ENCODE data around the gene OXTR. TPM values are rescaled to one million over a fixed set of nuclear protein-coding genes. Genes with fewer than 3 reads are reported as not detected.
A peak's percentile ranks its signal among the peaks of the same experiment; 100 is the strongest.

OXTR gene
- total and polyA plus RNA-seq, 2 experiments from 2014 or later = 5.5 to 9.3 TPM

GRCh38 chr3:8741581-8742261 lies 27.7 kb downstream of the OXTR start:
- Histone ChIP-seq H3K79me2 (replicated peaks; ENCODE audit: insufficient read depth) (no peaks in the 10 kb centered on the region), H3F3A (replicated peaks; ENCODE audit: low read depth) (no peaks in the 10 kb centered on the region), H2AFZ (no peak overlapping the region), H3K9me2 (ENCODE audit: insufficient read depth) (no peaks in the 10 kb centered on the region), H3K4me3 (peak overlapping the region; percentile 41), H3K4me2 (peak overlapping the region; percentile 70), H3K36me3 (ENCODE audit: insufficient read depth) (no peaks in the 10 kb centered on the region), H4K20me1 (replicated peaks; ENCODE audit: insufficient read depth) (no peaks in the 10 kb centered on the region), H3K27me3 (ENCODE audit: insufficient read depth) (no peaks in the 10 kb centered on the region), H3K4me1 (ENCODE audit: insufficient read depth) (peaks cover 25% of the 10 kb centered on the region), H3K27ac (ENCODE audit: low read depth) (no peak overlapping the region)
- Mint-ChIP-seq H3K9me3 (no peaks in the 10 kb centered on the region), H3K36me3 (ENCODE audit: low read depth) (no peaks in the 10 kb centered on the region), H3K4me1 (peaks cover 31% of the 10 kb centered on the region), H3K4me3 (peak overlapping the region; percentile 55), H3K27me3 (ENCODE audit: insufficient read depth, low read depth, poor library complexity) (peaks cover 13% of the 10 kb centered on the region), H3K27ac (peak overlapping the region; percentile 25; the same call in 1 of the 2 replicates)
- ATAC-seq = peak; percentile 89
- DNase-seq (ENCODE audit: low spot score) = peak; percentile 85
- TF ChIP-seq, protein P1, sequence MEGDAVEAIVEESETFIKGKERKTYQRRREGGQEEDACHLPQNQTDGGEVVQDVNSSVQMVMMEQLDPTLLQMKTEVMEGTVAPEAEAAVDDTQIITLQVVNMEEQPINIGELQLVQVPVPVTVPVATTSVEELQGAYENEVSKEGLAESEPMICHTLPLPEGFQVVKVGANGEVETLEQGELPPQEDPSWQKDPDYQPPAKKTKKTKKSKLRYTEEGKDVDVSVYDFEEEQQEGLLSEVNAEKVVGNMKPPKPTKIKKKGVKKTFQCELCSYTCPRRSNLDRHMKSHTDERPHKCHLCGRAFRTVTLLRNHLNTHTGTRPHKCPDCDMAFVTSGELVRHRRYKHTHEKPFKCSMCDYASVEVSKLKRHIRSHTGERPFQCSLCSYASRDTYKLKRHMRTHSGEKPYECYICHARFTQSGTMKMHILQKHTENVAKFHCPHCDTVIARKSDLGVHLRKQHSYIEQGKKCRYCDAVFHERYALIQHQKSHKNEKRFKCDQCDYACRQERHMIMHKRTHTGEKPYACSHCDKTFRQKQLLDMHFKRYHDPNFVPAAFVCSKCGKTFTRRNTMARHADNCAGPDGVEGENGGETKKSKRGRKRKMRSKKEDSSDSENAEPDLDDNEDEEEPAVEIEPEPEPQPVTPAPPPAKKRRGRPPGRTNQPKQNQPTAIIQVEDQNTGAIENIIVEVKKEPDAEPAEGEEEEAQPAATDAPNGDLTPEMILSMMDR (conservative IDR thresholded peaks at IDR 0.05; ENCODE audit: low read depth in 2 of 2) = no peak
- no peak for TF ChIP-seq EZH2phosphoT487 (IDR thresholded peaks at IDR 0.05; ENCODE audit: unreplicated experiment)
- TF ChIP-seq JUNB (IDR thresholded peaks at IDR 0.05; ENCODE audit: unreplicated experiment) = no peak
- no peak for TF ChIP-seq ZNF331 (CRISPR knock-in tag; IDR thresholded peaks at IDR 0.05; ENCODE audit: low read depth)
- TF ChIP-seq CREB1 (CRISPR knock-in tag; IDR thresholded peaks at IDR 0.05; ENCODE audit: low read depth) = no peak
- TF ChIP-seq, protein P2, sequence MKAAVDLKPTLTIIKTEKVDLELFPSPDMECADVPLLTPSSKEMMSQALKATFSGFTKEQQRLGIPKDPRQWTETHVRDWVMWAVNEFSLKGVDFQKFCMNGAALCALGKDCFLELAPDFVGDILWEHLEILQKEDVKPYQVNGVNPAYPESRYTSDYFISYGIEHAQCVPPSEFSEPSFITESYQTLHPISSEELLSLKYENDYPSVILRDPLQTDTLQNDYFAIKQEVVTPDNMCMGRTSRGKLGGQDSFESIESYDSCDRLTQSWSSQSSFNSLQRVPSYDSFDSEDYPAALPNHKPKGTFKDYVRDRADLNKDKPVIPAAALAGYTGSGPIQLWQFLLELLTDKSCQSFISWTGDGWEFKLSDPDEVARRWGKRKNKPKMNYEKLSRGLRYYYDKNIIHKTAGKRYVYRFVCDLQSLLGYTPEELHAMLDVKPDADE (IDR thresholded peaks at IDR 0.05) = no peak
- no peak for TF ChIP-seq POLR2AphosphoS5 (IDR thresholded peaks at IDR 0.05; ENCODE audit: low read depth)
- TF ChIP-seq, protein P3, sequence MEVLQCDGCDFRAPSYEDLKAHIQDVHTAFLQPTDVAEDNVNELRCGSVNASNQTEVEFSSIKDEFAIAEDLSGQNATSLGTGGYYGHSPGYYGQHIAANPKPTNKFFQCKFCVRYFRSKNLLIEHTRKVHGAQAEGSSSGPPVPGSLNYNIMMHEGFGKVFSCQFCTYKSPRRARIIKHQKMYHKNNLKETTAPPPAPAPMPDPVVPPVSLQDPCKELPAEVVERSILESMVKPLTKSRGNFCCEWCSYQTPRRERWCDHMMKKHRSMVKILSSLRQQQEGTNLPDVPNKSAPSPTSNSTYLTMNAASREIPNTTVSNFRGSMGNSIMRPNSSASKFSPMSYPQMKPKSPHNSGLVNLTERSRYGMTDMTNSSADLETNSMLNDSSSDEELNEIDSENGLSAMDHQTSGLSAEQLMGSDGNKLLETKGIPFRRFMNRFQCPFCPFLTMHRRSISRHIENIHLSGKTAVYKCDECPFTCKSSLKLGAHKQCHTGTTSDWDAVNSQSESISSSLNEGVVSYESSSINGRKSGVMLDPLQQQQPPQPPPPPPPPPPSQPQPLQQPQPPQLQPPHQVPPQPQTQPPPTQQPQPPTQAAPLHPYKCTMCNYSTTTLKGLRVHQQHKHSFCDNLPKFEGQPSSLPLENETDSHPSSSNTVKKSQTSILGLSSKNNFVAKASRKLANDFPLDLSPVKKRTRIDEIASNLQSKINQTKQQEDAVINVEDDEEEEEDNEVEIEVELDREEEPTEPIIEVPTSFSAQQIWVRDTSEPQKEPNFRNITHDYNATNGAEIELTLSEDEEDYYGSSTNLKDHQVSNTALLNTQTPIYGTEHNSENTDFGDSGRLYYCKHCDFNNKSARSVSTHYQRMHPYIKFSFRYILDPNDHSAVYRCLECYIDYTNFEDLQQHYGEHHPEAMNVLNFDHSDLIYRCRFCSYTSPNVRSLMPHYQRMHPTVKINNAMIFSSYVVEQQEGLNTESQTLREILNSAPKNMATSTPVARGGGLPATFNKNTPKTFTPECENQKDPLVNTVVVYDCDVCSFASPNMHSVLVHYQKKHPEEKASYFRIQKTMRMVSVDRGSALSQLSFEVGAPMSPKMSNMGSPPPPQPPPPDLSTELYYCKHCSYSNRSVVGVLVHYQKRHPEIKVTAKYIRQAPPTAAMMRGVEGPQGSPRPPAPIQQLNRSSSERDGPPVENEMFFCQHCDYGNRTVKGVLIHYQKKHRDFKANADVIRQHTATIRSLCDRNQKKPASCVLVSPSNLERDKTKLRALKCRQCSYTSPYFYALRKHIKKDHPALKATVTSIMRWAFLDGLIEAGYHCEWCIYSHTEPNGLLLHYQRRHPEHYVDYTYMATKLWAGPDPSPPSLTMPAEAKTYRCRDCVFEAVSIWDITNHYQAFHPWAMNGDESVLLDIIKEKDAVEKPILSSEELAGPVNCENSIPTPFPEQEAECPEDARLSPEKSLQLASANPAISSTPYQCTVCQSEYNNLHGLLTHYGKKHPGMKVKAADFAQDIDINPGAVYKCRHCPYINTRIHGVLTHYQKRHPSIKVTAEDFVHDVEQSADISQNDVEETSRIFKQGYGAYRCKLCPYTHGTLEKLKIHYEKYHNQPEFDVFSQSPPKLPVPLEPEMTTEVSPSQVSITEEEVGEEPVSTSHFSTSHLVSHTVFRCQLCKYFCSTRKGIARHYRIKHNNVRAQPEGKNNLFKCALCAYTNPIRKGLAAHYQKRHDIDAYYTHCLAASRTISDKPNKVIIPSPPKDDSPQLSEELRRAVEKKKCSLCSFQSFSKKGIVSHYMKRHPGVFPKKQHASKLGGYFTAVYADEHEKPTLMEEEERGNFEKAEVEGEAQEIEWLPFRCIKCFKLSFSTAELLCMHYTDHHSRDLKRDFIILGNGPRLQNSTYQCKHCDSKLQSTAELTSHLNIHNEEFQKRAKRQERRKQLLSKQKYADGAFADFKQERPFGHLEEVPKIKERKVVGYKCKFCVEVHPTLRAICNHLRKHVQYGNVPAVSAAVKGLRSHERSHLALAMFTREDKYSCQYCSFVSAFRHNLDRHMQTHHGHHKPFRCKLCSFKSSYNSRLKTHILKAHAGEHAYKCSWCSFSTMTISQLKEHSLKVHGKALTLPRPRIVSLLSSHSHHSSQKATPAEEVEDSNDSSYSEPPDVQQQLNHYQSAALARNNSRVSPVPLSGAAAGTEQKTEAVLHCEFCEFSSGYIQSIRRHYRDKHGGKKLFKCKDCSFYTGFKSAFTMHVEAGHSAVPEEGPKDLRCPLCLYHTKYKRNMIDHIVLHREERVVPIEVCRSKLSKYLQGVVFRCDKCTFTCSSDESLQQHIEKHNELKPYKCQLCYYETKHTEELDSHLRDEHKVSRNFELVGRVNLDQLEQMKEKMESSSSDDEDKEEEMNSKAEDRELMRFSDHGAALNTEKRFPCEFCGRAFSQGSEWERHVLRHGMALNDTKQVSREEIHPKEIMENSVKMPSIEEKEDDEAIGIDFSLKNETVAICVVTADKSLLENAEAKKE (CRISPR knock-in tag; IDR thresholded peaks at IDR 0.05) = no peak
- TF ChIP-seq STAT1 (IDR thresholded peaks at IDR 0.05; ENCODE audit: unreplicated experiment) = no peak
- TF ChIP-seq REST (IDR thresholded peaks at IDR 0.05; ENCODE audit: unreplicated experiment) = no peak
- TF ChIP-seq EZH2 (IDR thresholded peaks at IDR 0.05; ENCODE audit: low read depth, unreplicated experiment) = no peak
- TF ChIP-seq NANOG (IDR thresholded peaks at IDR 0.05; ENCODE audit: borderline replicate concordance) = no peak
- no peak for TF ChIP-seq ZNF114 (CRISPR knock-in tag; IDR thresholded peaks at IDR 0.05)
